ENCODE results near the gene PNLIPRP2. TPM values are rescaled to one million over a fixed set of nuclear protein-coding genes. Genes with fewer than 3 reads are reported as not detected.
A peak's percentile ranks its signal among the peaks of the same experiment; 100 is the strongest.

PNLIPRP2 gene
- total RNA-seq, 2 donors from 2014 or later, result not detected

DNA sequence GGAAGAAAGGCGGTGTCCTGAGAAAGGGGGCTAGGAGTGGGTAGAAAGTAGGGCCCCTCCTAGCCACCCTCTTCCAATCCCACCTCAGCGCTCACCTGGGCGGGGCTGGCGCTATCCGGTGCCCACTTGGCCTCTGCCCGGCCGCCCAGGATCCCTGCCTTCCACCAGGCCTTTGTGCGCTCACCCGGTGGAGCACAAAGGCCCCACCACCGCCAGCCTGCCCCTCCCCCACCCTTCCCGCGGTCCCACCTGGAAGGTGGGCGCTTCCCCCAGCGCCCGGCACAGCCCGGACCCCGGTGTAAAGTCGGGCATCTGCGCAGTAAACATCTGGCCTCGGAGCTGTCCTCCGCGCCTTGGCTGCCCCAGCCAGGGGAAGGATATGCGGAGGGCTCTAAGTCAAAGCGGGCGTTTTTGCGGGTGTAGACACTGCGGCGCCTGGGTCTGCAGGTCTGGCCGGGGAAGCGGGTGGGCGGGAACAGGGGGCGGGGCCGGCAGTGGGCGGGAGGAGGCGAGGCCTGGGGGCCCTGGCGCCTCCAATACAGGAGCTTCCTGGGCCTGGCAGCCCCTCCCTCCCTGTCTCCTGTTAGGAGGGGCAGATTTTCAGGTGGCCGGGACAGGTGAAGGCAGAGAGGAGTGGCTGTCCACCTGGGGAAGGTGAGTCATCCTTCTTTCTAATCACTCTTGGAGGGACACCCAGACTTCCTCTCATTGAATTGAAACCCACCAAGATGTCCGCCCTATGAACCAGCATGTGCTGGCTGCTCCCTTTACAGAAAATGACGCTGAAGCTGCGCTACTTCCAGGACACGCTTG is 49.3 kb downstream of the PNLIPRP2 start:
- Mint-ChIP-seq H3K36me3 (no peaks in the 10 kb centered on the region), H3K27me3 (peaks cover 0 to 7% of the 10 kb centered on the region in 2 donors), H3K4me1 (ENCODE audit: low read depth in 2 of 2) (no peaks in the 10 kb centered on the region), H3K9me3 (no peaks in the 10 kb centered on the region), H3K4me3 (no peak overlapping the region), H3K27ac (no peak overlapping the region)
- DNase-seq (ENCODE audit: low spot score) (no peak), ATAC-seq (no peak)

- DNase-seq (ENCODE audit: low spot score) (no peak), ATAC-seq (no peak)
- Mint-ChIP-seq H3K36me3 (no peaks in the 10 kb centered on the region), H3K4me3 (no peak overlapping the region), H3K4me1 (ENCODE audit: low read depth in 2 of 2) (no peaks in the 10 kb centered on the region), H3K27ac (no peak overlapping the region), H3K27me3 (peaks cover 0 to 7% of the 10 kb centered on the region in 2 donors), H3K9me3 (no peaks in the 10 kb centered on the region)
Measured at GRCh38 chr10:116670706-116671105, 50.0 kb downstream of the PNLIPRP2 start.

DNA sequence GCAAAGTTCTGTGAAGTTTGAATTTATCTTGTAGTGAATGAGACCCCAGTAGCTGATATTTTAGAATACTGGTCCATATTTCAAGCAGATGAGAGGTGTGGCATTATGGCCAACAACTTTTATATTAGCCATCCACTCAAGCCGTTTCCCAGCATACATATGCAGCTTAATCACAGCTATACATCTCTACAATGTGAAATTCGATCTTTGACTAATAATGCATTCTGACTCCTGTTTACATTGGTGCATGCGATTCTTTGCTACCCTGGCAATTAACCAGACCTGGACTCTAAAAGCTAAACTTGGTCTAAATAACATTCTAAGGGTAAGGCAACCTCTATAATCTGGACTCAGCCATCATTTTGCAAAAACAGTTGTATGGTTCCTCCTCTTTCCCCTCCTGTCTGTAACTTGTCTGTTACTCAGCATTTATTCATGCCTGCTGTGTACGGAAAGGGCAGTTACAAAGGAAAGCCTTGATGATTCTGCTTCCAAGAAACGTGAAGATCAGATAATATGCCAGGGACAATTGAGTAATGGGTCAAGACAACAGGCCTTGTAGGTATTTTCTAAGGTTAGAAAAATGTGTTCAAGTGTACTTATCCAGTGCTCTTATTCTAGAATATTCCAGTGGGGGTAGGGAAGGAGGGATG is 50.6 kb downstream of the PNLIPRP2 start:
- Mint-ChIP-seq H3K27ac (no peak overlapping the region), H3K36me3 (no peaks in the 10 kb centered on the region), H3K27me3 (peaks cover 0 to 7% of the 10 kb centered on the region in 2 donors), H3K4me3 (no peak overlapping the region), H3K9me3 (no peaks in the 10 kb centered on the region), H3K4me1 (ENCODE audit: low read depth in 2 of 2) (no peaks in the 10 kb centered on the region)
- ATAC-seq (no peak), DNase-seq (ENCODE audit: low spot score) (no peak)

DNA sequence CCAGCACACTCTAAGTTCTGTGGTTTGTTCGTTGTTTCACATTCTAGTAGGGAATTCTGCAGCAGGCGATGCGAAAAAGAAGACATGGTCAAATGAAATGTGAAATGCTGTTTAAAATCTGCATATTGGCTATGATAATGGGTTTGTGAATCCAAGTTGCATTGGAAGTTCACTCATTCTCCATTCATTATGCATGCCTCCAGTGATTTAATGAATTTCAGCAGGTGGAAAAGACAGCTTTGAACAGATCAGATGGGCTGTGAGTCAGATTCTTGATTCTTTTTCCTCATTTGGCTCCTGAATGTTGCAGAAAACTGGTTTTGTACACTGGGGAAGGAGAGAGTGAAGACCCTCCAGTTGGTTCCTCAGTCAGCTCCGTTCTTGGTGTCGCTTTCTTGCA is 52.1 kb downstream of the PNLIPRP2 start:
- Mint-ChIP-seq H3K4me3 (no peak overlapping the region), H3K27ac (no peak overlapping the region), H3K9me3 (no peaks in the 10 kb centered on the region), H3K36me3 (no peaks in the 10 kb centered on the region), H3K4me1 (ENCODE audit: low read depth in 2 of 2) (no peaks in the 10 kb centered on the region), H3K27me3 (peaks cover 0 to 7% of the 10 kb centered on the region in 2 donors)
- no peak for ATAC-seq
- no peak for DNase-seq (ENCODE audit: low spot score)

- no peak for DNase-seq (ENCODE audit: low spot score)
- no peak for ATAC-seq
- Mint-ChIP-seq H3K27me3 (peaks cover 0 to 7% of the 10 kb centered on the region in 2 donors), H3K9me3 (no peaks in the 10 kb centered on the region), H3K36me3 (no peaks in the 10 kb centered on the region), H3K4me1 (ENCODE audit: low read depth in 2 of 2) (no peaks in the 10 kb centered on the region), H3K4me3 (no peak overlapping the region), H3K27ac (no peak overlapping the region)
Measured at GRCh38 chr10:116673866-116674265, 53.1 kb downstream of the PNLIPRP2 start.

DNA sequence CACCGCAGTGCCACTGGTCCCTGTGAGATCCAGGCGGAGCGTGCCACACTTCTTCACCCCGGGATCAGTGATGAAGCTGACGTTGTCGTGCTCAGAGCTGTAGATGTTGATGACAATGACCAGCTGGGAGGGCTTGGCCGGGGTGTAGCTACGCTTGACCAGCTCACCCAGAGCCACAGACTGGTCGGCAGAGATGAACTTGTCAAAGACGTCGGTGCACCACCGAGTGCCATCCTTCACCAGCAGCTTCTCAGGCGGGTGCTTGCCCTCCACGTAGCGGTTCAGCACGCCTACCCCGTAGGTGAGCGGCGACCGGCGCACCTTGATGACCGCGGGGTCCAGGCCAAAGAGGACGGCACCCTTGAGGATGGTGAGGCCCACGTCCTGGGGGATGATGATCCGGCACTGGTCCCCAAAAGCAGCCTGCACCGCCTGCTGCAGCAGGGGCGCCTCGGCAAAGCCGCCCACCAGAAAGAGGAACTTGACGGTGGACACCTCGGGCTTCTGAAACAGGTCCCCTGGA is 54.2 kb downstream of the PNLIPRP2 start:
- H3K9me3 Mint-ChIP-seq, result no peaks in the 10 kb centered on the region
- no peaks in the 10 kb centered on the region for H3K36me3 Mint-ChIP-seq
- DNase-seq (ENCODE audit: low spot score), result no peak
- H3K27ac Mint-ChIP-seq, result no peak overlapping the region
- H3K4me3 Mint-ChIP-seq, result no peak overlapping the region
- peak; percentile 28 to 29 for ATAC-seq
- no peaks in the 10 kb centered on the region for H3K4me1 Mint-ChIP-seq (ENCODE audit: low read depth in 2 of 2)
- H3K27me3 Mint-ChIP-seq, result peaks cover 0 to 7% of the 10 kb centered on the region in 2 donors

DNA sequence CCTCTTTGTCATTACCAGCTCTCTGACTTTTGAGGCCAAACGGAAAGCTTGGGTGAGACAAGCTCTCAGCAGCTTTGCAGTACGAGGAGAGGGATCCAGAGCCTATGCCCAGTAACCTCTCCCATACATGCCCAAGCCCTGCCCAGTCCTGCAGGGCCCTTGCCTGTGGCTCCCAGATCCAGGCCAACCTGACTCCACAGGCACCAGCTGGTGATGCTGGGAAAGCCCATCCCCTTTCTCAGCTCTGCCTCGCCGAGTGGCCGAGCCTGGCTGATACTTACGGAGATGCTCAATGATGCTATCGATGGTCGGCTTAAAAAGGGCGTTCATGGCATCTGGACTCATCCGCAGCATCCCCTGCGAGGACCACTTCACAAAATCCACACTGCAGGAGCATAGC is 55.4 kb downstream of the PNLIPRP2 start:
- ATAC-seq (peak in 1 of 2 donors; percentile 26), DNase-seq (ENCODE audit: low spot score) (no peak)
- H3K4me3 Mint-ChIP-seq, result no peak overlapping the region
- H3K27me3 Mint-ChIP-seq, result peaks cover 0 to 3% of the 10 kb centered on the region in 2 donors
- no peak overlapping the region for H3K27ac Mint-ChIP-seq
- H3K36me3 Mint-ChIP-seq, result no peaks in the 10 kb centered on the region
- no peaks in the 10 kb centered on the region for H3K4me1 Mint-ChIP-seq (ENCODE audit: low read depth in 2 of 2)
- no peaks in the 10 kb centered on the region for H3K9me3 Mint-ChIP-seq

DNA sequence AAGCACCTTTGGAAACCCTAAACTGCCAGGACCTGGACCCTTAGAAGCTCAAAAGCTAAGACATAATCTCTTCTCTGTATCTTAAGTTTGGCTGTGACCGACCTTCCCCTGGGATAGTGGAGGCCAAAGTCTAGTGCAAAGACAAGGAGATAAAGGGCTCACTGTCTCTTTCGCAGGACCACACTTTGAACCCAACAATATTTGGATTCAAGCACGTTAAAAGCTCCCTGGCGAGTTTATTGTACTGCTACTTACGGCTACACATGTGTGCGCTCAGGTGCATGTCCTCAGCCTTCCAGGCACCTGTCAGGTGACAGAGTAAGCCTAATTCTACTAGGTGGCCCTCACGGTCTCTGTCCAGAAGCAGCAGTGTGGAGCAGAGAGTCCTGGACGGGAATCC is 55.9 kb downstream of the PNLIPRP2 start:
- peaks cover 0 to 3% of the 10 kb centered on the region in 2 donors for H3K27me3 Mint-ChIP-seq
- H3K27ac Mint-ChIP-seq, result no peak overlapping the region
- no peaks in the 10 kb centered on the region for H3K4me1 Mint-ChIP-seq (ENCODE audit: low read depth in 2 of 2)
- DNase-seq (ENCODE audit: low spot score), result no peak
- no peaks in the 10 kb centered on the region for H3K36me3 Mint-ChIP-seq
- H3K4me3 Mint-ChIP-seq, result no peak overlapping the region
- no peaks in the 10 kb centered on the region for H3K9me3 Mint-ChIP-seq
- ATAC-seq, result no peak

DNA sequence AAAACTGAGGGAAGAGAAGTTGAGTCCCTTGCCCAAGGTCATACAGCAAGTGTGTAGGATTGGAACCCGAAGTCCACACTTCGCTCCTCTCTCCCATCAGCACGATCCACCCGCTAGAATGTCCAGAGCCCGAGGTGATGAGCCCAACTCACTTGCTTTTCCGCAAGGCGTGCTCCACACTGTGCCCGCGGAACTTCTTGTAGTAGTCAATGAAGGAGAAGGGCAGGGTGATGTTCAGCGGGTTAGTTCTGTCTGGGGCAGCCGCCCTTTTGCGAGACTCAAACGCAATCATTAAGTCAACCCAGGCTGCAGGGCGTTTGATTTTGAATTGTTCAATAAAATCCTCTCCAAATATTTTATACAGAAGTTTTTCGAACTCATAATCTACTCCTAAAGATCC is 58.6 kb downstream of the PNLIPRP2 start:
- no peak for ATAC-seq
- DNase-seq (ENCODE audit: low spot score), result no peak
- H3K9me3 Mint-ChIP-seq, result no peaks in the 10 kb centered on the region
- no peaks in the 10 kb centered on the region for H3K4me1 Mint-ChIP-seq (ENCODE audit: low read depth in 2 of 2)
- no peaks in the 10 kb centered on the region for H3K36me3 Mint-ChIP-seq
- H3K27ac Mint-ChIP-seq, result no peak overlapping the region
- no peaks in the 10 kb centered on the region for H3K27me3 Mint-ChIP-seq
- no peak overlapping the region for H3K4me3 Mint-ChIP-seq

DNA sequence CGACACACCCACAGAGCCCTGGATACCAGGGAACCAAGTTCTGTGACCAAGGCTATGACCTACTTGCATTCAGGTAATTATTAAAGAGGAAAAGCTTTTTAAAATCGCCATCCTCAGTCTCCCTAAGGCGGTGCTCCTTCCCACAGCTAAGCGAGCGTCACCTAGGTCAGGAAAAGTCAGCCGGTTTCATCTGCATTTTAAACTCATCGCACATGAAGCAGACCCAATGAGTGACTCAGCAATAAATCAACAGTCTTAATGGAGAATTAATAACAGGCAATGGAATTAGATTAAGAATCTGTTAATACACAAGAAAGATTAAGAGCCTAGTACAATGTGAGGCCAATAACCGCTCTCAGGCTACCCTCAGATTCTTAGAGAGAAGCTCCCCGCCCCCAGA is 62.4 kb downstream of the PNLIPRP2 start:
- no peak for DNase-seq (ENCODE audit: low spot score)
- no peak overlapping the region for H3K4me3 Mint-ChIP-seq
- no peaks in the 10 kb centered on the region for H3K36me3 Mint-ChIP-seq
- H3K27me3 Mint-ChIP-seq, result no peaks in the 10 kb centered on the region
- no peak overlapping the region for H3K27ac Mint-ChIP-seq
- H3K9me3 Mint-ChIP-seq, result no peaks in the 10 kb centered on the region
- no peak for ATAC-seq
- no peaks in the 10 kb centered on the region for H3K4me1 Mint-ChIP-seq (ENCODE audit: low read depth in 2 of 2)

DNA sequence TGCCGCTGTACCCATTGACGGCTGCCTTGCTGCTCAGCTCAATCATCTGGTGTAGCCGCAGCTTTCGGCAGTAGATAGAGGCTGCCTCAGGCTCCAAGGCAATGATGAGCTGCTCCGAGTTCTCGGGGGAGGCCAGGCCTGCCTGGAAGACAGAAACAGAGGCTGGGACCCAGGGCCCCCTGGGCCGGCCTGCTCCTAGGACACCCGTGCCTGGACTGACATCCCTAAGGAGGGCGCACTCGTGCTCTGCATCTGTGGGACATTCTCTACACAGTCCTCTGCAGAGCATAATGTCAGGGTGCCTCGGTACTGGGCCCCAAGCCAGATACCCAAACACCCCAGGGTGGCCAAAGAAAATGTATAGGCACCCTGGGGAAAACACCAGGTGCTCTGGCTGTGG is 63.1 kb downstream of the PNLIPRP2 start:
- Mint-ChIP-seq H3K27me3 (peaks cover 0 to 3% of the 10 kb centered on the region in 2 donors), H3K36me3 (no peaks in the 10 kb centered on the region)

GRCh38 chr10:116684781-116685180 is 64.0 kb downstream of the PNLIPRP2 start:
- ATAC-seq, result peak in 1 of 2 donors; percentile 9
- H3K27me3 Mint-ChIP-seq, result peaks cover 0 to 7% of the 10 kb centered on the region in 2 donors
- H3K36me3 Mint-ChIP-seq, result no peaks in the 10 kb centered on the region
- H3K9me3 Mint-ChIP-seq, result no peaks in the 10 kb centered on the region
- no peak for DNase-seq (ENCODE audit: low spot score)
- H3K4me3 Mint-ChIP-seq, result no peak overlapping the region
- no peak overlapping the region for H3K27ac Mint-ChIP-seq
- H3K4me1 Mint-ChIP-seq (ENCODE audit: low read depth in 2 of 2), result no peaks in the 10 kb centered on the region

More for the DNA sequence above, 63.1 kb downstream of the PNLIPRP2 start:
- no peak overlapping the region for H3K27ac Mint-ChIP-seq
- H3K9me3 Mint-ChIP-seq, result no peaks in the 10 kb centered on the region
- H3K4me1 Mint-ChIP-seq (ENCODE audit: low read depth in 2 of 2), result no peaks in the 10 kb centered on the region
- ATAC-seq (peak in 1 of 2 donors; percentile 56), DNase-seq (ENCODE audit: low spot score) (no peak)
- no peak overlapping the region for H3K4me3 Mint-ChIP-seq

GRCh38 chr10:116685807-116686206 is 65.1 kb downstream of the PNLIPRP2 start:
- H3K4me3 Mint-ChIP-seq, result no peak overlapping the region
- DNase-seq (ENCODE audit: low spot score) (no peak), ATAC-seq (no peak)
- no peaks in the 10 kb centered on the region for H3K4me1 Mint-ChIP-seq (ENCODE audit: low read depth in 2 of 2)
- H3K36me3 Mint-ChIP-seq, result no peaks in the 10 kb centered on the region
- H3K9me3 Mint-ChIP-seq, result no peaks in the 10 kb centered on the region
- H3K27ac Mint-ChIP-seq, result no peak overlapping the region
- H3K27me3 Mint-ChIP-seq, result peaks cover 0 to 9% of the 10 kb centered on the region in 2 donors

DNA sequence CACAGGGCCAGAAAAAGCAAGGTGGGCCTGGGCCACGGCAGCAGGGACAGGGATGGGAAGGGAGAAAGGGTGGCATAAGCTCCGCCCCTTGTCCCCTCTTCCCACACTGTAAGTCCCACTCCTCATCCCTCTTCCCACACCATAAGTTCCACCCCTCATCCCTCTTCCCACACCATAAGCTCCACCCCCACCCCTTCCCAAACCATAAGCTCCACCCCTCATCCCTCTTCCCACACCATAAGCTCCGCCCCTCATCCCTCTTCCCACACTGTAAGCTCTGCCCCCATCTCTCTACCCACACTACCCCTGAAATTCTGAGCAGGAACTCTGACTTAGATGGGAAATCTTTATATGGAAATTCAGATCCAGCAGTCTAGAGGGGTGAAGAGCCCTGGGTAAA is 65.9 kb downstream of the PNLIPRP2 start:
- Mint-ChIP-seq H3K4me1 (ENCODE audit: low read depth in 2 of 2) (no peaks in the 10 kb centered on the region), H3K36me3 (no peaks in the 10 kb centered on the region), H3K4me3 (no peak overlapping the region), H3K27ac (no peak overlapping the region), H3K9me3 (no peaks in the 10 kb centered on the region), H3K27me3 (peaks cover 0 to 13% of the 10 kb centered on the region in 2 donors)
- no peak for DNase-seq (ENCODE audit: low spot score)
- no peak for ATAC-seq
